ENCODE measurements around the gene ANKRD33B. TPM values are rescaled to one million over a fixed set of nuclear protein-coding genes. Genes with fewer than 3 reads are reported as not detected.

ANKRD33B gene
- total RNA-seq, 6 donors from 2014 or later = 3.1 to 10.5 (median 7.9) TPM

GRCh38 chr5:10691826-10692785 lies 128.2 kb downstream of the ANKRD33B start:
- Histone ChIP-seq H3K27ac (no peak overlapping the region), H3K9me3 (no peaks in the 10 kb centered on the region), H3K27me3 (no peaks in the 10 kb centered on the region), H3K36me3 (no peaks in the 10 kb centered on the region), H3K4me3 (no peak overlapping the region), H3K4me1 (peaks cover 6 to 11% (median 9%) of the 10 kb centered on the region in 4 donors)
- no peak for TF ChIP-seq POLR2AphosphoS5 (IDR thresholded peaks at IDR 0.05)
- no peak for TF ChIP-seq POLR2A (IDR thresholded peaks at IDR 0.05)
- no peak for TF ChIP-seq CTCF (IDR thresholded peaks at IDR 0.05)
- TF ChIP-seq EP300 (IDR thresholded peaks at IDR 0.05) = no peak
- WGBS, 2 donors = 92 to 93% methylated on average over 16 of the region's 16 CpGs
- ATAC-seq (ENCODE audit: low FRiP score in 2 of 2) = no peak
- DNase-seq = no peak

GRCh38 chr5:10695055-10695649 lies 131.3 kb downstream of the ANKRD33B start:
- Histone ChIP-seq H3K9me3 (no peaks in the 10 kb centered on the region), H3K27me3 (no peaks in the 10 kb centered on the region), H3K4me3 (no peak overlapping the region), H3K27ac (no peak overlapping the region), H3K36me3 (no peaks in the 10 kb centered on the region), H3K4me1 (peaks cover 6 to 11% (median 9%) of the 10 kb centered on the region in 4 donors)
- peak; percentile 78 to 82 for ATAC-seq (ENCODE audit: low FRiP score in 2 of 2)
- WGBS, 2 donors = 13 to 21% methylated on average over 7 to 14 of the region's 14 CpGs
- DNase-seq = peak; percentile 86 to 87
- TF ChIP-seq CTCF (IDR thresholded peaks at IDR 0.05) (peak in 5 of 6 experiments; percentile 52 to 77 (median 61)), POLR2AphosphoS5 (IDR thresholded peaks at IDR 0.05) (no peak)

- ATAC-seq (ENCODE audit: low FRiP score in 2 of 2) (no peak), DNase-seq (no peak)
- Histone ChIP-seq H3K4me3 (no peak overlapping the region), H3K4me1 (peaks cover 6 to 11% (median 9%) of the 10 kb centered on the region in 4 donors), H3K27me3 (no peaks in the 10 kb centered on the region), H3K36me3 (no peaks in the 10 kb centered on the region), H3K9me3 (no peaks in the 10 kb centered on the region), H3K27ac (no peak overlapping the region)
- TF ChIP-seq POLR2A (IDR thresholded peaks at IDR 0.05) (no peak), EP300 (IDR thresholded peaks at IDR 0.05) (no peak), CTCF (IDR thresholded peaks at IDR 0.05) (no peak), POLR2AphosphoS5 (IDR thresholded peaks at IDR 0.05) (no peak)
- WGBS, 2 donors = 70 to 74% methylated on average over 7 of the region's 7 CpGs
Measured at GRCh38 chr5:10695759-10696543, 132.1 kb downstream of the ANKRD33B start.

GRCh38 chr5:10699281-10699874 lies 135.5 kb downstream of the ANKRD33B start:
- ATAC-seq (ENCODE audit: low FRiP score in 2 of 2) (no peak), DNase-seq (no peak)
- TF ChIP-seq CTCF (IDR thresholded peaks at IDR 0.05) (no peak), EP300 (IDR thresholded peaks at IDR 0.05) (no peak), POLR2A (IDR thresholded peaks at IDR 0.05) (no peak), POLR2AphosphoS5 (IDR thresholded peaks at IDR 0.05) (no peak)
- WGBS, 2 donors = 77 to 87% methylated on average over 5 of the region's 5 CpGs
- H3K4me3 ChIP-seq = no peak overlapping the region
- no peaks in the 10 kb centered on the region for H3K27me3 ChIP-seq
- peaks cover 17 to 25% (median 22%) of the 10 kb centered on the region in 4 donors for H3K4me1 ChIP-seq
- H3K36me3 ChIP-seq = no peaks in the 10 kb centered on the region
- no peak overlapping the region for H3K27ac ChIP-seq
- no peaks in the 10 kb centered on the region for H3K9me3 ChIP-seq

All from upper lobe of left lung (tissue), 6 donors.